ENCODE data around the gene SORBS2. TPM values are rescaled to one million over a fixed set of nuclear protein-coding genes. Genes with fewer than 3 reads are reported as not detected.

Gene SORBS2
- total and polyA plus RNA-seq, 12 donors, result 175 to 3,169 (median 1,523) TPM

GRCh38 chr4:185565696-185566095, 246.3 kb downstream of the SORBS2 start:
- 63 to 72% methylated on average over 3 of the region's 3 CpGs for WGBS, 2 donors
- H3K27me3 ChIP-seq, result no peaks in the 10 kb centered on the region
- ATAC-seq (no peak), DNase-seq (no peak)
- H3K9me3 ChIP-seq, result peaks cover 0 to 14% (median 0%) of the 10 kb centered on the region in 11 donors
- no peaks in the 10 kb centered on the region for H3K36me3 ChIP-seq
- no peak overlapping the region for H3K4me3 ChIP-seq
- no peak for TF ChIP-seq CTCF (IDR thresholded peaks at IDR 0.05)
- intact Hi-C loops (cut with DNase I), result loop anchor here in 1 of 10 donors (2.0 kb wide), 1 partner anchor 29 kb away; no protein-coding TSS in a partner anchor
- peak overlapping the region; percentile 73 to 95 (median 90) for H3K27ac ChIP-seq
- peaks cover 10 to 47% (median 26%) of the 10 kb centered on the region in 9 donors for H3K4me1 ChIP-seq

GRCh38 chr4:185564349-185564748, 247.6 kb downstream of the SORBS2 start:
- Histone ChIP-seq H3K36me3 (no peaks in the 10 kb centered on the region), H3K27me3 (no peaks in the 10 kb centered on the region), H3K9me3 (peaks cover 0 to 14% (median 0%) of the 10 kb centered on the region in 11 donors), H3K4me3 (no peak overlapping the region), H3K4me1 (peaks cover 10 to 48% (median 34%) of the 10 kb centered on the region in 9 donors), H3K27ac (no peak overlapping the region)
- DNase-seq (no peak), ATAC-seq (no peak)
- WGBS, 2 donors, result 83 to 85% methylated on average over 3 of the region's 3 CpGs
- intact Hi-C loops (cut with DNase I), result no loop called here
- no peak for TF ChIP-seq CTCF (IDR thresholded peaks at IDR 0.05)

DNA sequence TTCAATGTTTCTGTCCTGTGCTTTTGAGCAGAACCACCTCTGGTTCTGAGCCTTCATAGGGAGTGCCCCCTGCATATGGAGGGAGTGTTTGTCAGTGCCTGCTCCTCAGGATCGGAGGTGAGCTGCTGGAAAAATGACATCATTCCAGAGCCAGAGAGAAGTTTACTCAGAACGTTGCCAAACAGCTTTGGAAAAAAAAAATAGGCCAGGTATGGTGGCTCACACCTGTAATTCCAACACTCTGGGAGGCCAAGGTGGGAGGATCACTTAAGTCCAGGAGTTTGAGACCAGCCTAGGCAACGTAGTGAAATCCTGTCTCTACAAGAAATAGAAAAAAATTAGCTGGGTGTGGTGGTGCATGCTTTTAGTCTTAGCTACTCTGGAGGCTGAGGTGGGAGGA, 249.5 kb downstream of the SORBS2 start:
- Histone ChIP-seq H3K9me3 (peaks cover 0 to 14% (median 0%) of the 10 kb centered on the region in 11 donors), H3K27ac (no peak overlapping the region), H3K4me3 (no peak overlapping the region), H3K4me1 (peaks cover 0 to 32% (median 24%) of the 10 kb centered on the region in 9 donors), H3K36me3 (no peaks in the 10 kb centered on the region), H3K27me3 (no peaks in the 10 kb centered on the region)
- no peak for ATAC-seq
- DNase-seq, result no peak
- 85 to 88% methylated on average over 3 of the region's 3 CpGs for WGBS, 2 donors
- intact Hi-C loops (cut with DNase I), result no loop called here
- no peak for TF ChIP-seq CTCF (IDR thresholded peaks at IDR 0.05)

DNA sequence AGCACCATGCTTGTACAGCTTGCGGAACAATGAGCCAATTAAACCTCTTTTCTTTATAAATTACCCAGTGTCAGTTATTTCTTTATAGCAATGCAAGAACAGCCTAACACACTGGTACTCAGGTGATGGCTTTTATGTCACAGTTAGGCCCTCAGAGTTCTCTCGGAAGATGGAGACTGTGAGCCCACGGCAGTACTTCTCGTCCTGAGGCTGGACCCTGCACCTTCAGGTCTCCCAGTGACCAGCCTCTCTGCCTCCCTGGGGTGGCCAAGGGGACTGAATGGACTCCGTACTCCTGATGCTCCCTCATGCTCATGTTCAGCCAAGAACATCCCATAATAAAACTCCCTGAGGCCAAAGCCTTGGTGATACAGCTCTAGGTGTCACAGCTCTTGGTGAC, 251.7 kb downstream of the SORBS2 start:
- no peak overlapping the region for H3K4me3 ChIP-seq
- ATAC-seq (peak in 2 of 8 donors; percentile 27 to 52), DNase-seq (no peak)
- TF ChIP-seq CTCF (IDR thresholded peaks at IDR 0.05), result no peak
- H3K27me3 ChIP-seq, result no peaks in the 10 kb centered on the region
- 96 to 97% methylated on average over 5 of the region's 5 CpGs for WGBS, 2 donors
- no peaks in the 10 kb centered on the region for H3K36me3 ChIP-seq
- peaks cover 0 to 26% (median 0%) of the 10 kb centered on the region in 11 donors for H3K9me3 ChIP-seq
- H3K4me1 ChIP-seq, result peaks cover 0 to 13% (median 4%) of the 10 kb centered on the region in 9 donors
- intact Hi-C loops (cut with DNase I), result no loop called here
- peak overlapping the region in 2 of 10 donors; percentile 39 to 53 for H3K27ac ChIP-seq

All from heart right ventricle (tissue), 16 donors.